ENCODE data around the gene KLK13.

Gene KLK13

DNA sequence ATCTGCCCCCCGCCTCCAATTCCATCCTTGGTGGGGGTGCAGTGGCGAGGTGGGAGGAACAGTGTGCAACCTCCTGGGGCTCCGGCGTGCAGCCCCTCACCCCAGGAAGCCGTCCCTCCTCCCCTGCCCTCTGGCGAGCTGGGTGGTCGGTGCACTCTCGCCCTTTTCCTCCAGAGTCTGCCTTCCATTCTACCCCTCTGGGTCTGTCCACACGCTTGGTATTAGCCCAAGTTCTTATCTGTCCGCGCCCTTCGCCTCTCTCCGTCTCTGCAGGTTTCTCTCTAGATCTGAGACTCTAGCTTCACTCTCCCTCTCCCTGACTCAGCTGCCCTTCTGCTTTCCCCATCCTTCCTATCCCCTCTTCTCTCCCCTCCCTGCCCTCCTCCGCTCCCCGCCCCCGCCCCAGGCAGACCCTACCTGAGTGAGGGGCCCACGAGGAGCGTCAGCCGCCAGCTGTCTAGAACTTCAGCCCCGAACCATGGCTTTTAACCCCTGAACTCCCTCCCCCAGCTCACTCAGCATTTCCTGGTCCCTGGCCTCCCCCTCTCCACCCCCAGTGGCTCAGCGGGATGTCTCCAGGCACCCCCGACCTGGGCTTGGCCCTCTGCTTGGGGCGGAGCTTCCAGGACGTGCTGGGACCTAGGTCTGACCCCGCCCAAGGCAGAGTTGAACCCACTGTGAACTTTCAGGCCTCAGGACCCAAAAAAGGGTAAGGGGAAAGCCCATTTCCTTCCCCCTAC is 499 bp upstream of the KLK13 start:
- DNase-seq: no peak

DNA sequence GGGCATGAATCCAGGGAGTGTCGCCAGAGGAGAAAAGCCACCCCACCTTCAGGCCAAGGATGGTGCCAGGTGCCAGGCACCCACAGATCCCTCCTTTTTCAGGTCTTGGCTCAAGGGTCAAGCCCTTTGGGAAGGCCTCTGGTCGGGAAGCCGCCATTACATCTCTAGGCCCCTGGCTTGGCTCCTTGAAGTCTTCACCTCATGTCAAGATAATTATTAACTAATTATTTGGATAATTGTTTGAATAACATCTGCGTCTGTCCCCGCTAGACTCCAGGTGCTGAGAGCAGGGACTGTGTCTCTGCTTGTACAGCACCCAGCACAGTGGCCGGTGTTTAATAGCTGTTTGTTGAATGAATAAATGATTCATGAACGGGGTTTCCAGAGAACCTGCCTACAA is 1.2 kb downstream of the KLK13 start:
- DNase-seq: no peak

DNA sequence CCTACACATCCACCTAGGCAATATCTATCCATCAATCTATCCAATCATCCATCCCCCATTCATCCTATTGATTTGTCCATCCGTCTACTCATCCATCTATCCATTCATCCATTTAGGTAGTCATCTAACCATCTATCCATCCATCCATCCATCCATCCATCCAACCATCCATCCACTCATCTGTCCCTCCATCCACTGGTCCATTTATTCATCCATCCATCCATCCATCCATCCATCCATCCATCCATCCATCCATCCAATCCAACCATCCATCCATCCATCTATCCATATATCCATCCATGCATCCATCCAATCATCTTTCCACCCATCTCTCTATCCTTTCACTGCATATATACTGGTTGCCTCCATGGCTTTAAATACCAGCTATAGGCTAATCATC is 3.9 kb downstream of the KLK13 start:
- DNase-seq: no peak

DNA sequence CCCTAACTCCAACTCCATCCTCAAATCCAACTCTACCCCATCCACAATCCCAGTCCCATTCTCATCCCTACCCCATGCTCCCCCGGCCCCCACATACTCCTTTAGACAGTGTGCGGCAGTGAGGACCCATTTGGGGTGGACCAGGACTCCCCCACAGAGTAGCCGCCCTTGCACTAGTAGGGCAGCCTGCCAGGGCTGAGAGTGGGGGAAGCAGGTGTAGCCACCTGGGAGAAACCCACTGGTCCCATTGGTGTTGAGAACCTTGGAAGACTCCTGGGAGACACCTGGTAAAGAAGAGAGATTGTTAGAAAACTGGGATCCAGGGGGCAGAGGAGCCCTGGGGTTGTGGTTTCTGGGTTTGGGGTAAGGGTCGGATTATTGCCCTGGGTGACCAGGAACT is 4.6 kb downstream of the KLK13 start:
- no peak for DNase-seq

DNA sequence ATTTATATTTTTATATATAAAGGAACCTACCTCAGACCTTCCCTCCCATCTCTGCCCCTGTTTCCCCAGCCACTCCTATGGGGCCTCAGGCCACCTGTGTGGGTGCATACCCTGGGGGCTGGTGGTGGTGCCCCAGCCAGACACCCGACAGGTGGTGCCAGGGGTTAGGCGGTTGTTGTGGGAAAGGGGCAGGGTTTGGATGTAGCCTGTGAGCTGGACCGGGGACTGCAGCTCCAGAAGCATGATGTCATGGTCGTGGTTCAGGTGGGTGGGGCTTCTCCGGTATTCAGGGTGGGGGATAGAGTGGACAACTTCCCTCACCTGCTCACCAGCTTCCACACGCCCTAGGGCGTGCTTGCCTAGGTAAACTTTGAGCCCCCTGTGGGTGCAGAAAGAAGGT is 5.2 kb downstream of the KLK13 start:
- no peak for DNase-seq

DNA sequence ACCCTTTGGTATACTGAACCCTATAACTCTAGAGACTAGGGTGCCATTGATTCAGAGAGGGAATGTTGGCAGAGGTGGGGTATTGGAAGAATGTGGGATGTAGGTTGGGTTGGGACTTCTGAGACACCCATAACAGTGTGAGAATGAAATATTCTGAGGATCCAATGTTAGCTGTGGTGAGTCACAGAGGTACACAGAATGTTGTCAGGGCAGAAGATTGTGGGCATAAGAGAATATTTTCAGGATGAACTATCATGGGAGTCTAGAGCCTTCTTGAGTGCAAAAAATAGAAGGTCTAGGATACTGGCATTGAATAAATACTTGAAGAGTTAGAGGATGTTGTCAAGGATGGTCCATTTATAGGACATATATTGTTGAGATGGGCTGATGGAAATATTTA is 9.0 kb downstream of the KLK13 start:
- DNase-seq: no peak

DNA sequence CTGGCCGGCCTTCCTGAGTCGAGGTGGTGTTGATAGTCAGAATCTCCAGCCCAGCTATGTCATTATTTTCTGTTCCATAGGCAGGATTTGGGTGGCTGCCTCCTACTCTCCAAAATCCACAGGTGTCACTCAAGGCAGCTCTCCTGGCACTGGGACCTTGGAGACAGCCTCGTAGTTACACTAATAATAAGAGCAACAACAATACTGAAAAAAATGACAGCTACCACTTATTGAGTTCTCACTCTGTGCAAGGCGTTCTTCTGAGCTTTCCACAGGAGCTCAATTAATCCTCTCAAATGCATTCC is 17.9 kb downstream of the KLK13 start:
- no peak for DNase-seq

DNA sequence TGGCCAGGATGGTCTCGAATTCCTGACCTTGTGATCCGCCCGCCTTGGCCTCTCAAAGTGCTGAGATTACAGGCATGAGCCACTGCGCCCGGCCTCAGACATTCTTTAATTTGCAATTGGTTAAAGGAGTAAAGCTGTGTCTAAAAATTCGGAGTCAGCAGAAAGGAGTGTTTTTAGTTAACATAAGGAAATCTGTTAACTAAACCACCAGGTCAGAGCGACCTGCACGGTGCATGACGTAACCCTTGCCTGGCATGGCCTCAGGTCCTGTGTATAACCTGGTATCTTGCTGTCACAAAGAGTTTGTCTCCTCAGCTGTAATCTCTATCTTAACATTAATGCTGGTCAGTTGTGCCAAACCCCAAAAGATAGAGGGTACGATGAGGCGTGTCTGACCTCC is 20.6 kb downstream of the KLK13 start:
- no peak for DNase-seq

DNA sequence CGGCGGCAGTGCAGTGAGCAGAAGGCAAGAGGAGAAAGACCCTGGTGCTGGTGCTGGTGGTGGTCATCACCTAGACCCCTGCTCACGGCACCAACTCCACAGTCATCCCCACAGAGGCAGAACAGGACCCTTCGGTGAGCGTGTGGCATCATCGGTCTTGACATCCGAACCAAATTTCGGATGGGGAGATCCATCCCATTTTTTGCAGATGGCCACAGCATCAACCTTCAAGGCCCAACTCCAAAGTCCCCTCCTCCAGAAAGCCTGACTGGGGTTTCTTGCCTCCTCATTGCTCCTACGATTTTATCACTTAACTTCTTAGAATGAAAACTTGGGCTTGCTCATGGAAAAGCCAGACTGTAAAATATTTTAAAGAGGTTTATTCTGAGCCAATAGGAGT is 21.4 kb downstream of the KLK13 start:
- DNase-seq: no peak

DNA sequence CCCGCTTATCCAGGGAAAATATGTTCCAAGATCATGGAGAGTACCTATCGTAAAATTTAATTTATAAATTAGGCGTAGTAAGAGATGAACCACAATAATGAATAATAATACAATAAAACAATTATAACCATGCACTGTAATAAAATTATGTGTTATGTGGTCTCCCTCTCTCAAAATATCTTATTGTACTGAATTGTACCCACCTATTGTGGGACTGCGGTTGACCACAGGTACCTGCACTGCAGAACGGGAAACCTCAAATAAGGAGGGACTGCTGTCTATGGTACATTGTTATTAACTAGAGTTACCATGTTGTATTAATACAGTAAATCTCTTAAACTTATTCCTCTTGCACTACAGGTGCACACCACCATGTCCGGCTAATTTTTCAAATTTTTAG is 24.7 kb downstream of the KLK13 start:
- no peak for DNase-seq

DNA sequence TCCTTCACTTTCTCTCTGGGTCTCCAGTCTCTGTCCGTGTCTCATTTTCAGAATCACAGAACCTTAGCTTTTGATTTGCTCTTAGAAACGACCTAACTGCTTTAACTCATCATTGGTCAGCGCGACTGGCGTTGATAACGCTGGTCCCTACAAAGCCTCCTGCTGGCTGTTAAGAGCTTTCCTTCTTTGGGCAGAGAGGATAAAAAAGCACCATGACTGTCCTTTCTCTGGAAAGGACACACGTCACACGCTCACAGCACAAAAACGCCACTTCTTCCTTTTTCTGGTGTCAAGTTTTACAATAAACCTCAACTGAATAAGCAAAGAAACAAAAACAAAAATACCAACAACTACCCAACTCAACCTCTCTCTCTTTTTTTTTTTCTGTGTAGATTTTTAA is 28.4 kb downstream of the KLK13 start:
- DNase-seq: no peak

DNA sequence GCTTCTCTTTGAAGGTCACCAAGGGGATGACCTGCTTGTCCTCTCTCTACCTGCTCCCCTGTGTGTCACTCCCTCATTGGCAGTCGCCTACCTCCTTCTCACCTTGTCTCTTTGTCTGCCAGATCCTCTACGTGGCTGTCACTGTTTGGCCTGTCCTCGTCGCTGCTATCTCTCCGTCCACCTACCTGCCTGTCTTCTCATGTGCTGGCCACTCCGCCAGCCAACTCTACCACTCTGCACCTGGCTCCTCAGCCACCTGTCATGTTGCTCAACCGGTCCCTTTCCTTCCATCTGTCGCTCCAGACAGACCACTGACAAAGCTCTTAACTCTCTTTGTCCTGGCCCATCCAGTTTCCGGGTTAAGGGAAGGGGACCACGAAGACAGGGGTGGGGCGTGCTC is 30.2 kb downstream of the KLK13 start, which contains the start of gene KLK12:
Gene KLK12 (minus strand): TSS at position 299 of the 400 bp plus-strand sequence. CDS start 381 bp downstream, outside the sequence.
- no peak for DNase-seq

DNA sequence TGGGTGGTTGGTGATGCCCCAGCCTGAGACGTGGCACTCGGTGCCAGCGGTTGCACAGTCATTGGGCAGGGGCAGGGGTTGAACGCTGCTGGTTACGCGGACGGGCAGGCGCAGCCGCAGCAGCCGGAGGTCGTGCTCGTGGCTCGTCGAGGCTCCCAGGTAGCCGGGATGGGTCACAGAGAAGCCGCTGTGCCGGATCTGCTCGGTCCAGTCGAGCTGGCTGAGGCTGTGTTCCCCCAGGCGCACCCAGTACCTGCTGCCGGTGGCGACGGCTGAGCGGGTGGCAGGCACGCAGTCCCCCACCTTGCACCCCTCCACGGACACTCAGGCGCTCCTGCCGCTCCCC is 33.0 kb downstream of the KLK13 start:
- DNase-seq: no peak

DNA sequence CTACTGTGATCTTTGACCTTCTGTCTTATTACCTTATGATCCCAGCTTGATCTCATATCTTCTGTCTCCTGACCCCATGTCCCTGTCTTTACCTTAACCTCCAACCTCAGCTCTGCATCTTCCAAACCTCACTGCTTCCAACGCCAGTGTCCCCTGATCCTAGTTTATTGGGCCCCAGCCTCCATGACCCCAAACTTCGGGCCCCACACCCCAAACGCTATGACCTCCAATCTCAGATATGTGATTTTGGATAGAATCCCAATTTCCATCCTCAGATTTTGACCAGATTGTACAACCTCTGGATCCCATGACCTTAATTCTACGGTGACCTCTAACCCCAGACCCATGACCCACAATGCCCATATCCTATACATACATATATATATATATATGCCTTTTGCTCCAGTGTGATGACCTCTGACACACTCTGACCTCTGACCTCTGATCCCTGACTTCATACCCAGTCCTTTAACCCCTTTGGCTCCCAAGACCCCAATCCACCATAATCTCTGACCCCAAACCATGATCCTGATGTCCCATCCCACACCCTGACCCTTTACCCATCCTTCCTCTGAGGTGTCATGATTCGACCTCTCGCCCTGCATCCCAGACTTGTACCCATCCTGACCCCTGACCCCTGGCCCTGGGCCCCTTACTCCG is 33.5 kb downstream of the KLK13 start:
- DNase-seq: no peak

DNA sequence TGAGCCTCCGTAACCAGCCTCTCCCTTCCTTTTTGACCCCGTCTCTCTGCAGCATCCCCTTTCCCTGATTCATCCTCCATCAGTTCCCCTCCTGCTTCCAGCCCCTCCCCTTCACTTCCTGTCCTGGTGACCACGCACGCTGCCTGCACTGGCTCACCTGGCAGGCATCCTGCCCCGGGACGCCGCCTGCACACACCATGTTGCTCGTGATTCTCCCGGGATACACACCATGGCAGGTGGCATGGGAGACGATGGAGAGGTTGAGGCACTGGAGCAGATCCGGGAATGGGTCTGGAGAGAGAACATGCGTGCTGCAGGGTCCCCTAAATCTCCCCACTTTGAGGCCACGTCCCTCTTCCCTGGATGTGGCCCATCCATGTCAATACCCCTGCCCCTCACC is 34.3 kb downstream of the KLK13 start:
- no peak for DNase-seq

DNA sequence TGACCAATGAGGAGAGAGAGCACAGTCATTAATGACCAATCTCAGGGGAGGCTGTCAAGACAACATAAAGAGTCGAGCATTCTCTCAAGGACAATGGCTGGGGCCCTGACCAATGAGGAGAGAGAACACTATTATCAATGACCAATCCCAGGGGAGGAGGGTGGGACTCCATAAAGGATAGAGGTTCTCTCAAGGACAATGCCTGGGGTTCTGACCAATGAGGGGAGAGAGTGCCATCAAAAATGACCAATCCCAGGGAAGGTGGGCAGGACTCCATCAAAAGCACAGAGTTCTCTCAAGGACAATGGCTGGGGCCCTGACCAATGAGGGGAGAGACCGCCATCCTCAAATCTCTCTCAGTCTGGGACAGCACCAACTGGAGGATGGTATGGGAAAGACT is 35.2 kb downstream of the KLK13 start:
- no peak for DNase-seq

DNA sequence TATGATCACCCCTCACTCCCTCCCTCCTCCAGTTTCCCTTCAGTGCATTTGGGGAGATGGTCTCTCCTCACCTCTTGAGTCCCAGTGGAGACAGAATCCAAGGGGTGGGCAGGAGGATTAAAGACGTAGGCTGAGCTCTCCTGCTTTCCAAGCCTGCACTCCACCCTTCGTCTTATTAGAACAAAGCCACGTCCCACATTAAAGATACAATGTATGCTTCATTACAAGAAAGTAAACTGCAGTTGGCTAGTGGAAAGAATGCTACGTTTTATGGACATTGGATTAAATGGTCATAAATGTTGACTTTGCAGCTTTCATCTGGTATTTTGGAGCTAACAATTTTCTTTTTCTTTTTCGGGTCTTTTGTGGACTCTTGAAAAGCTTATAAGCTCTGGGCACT is 37.0 kb downstream of the KLK13 start:
- no peak for DNase-seq

DNA sequence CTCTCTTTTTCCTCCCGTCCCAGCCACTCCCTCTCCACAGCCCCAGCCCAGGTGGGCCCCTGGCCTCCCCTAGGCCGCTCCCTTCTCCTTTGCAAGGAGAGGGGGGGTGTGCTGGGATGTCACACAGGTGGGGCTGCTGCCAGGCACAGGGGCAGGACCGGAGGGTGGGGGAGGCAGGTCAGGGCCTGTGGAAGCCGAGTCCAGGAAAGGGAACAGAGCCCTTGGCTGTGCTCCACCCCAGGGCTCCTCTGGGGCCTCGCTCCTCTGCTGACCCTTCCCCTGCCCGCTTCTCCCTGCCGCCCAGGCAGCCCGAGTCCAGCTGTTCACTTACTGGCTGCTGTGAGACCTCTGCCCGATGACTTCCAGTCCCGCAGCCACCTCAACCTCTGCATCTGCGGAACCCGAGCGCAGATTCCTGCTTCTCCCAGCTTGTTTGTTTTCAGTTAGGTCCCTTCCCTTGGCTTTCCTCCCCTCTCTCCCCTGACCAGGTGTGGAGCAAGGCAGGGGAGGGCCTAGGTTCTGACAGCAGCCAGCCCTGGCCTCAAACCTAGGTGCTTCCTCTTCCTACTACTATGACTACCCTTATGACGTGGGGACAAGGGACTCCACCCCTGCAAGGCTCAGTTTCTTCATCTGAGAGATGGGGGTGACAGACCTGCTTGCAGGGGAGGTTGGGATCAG is 37.6 kb downstream of the KLK13 start:
- no peak for DNase-seq

DNA sequence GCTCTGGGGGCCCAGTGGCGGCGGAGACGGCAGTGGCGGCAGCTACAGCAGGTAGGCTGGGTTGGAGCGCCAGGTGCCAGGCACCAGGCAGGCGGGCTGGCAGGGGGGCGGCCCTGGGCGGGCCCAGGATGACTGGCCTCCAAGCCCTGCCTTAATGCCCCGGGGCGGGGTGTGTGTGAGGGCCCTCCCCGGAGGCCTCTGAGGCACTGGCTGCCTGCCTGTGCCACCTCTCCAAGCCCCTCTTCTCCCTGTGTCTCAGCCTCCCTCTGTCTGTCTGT is 38.4 kb downstream of the KLK13 start, which contains the start of gene KLK11:
Gene KLK11 (minus strand): TSS at position 63 of the 278 bp plus-strand sequence. CDS start 985 bp downstream, outside the sequence.
- DNase-seq: no peak

DNA sequence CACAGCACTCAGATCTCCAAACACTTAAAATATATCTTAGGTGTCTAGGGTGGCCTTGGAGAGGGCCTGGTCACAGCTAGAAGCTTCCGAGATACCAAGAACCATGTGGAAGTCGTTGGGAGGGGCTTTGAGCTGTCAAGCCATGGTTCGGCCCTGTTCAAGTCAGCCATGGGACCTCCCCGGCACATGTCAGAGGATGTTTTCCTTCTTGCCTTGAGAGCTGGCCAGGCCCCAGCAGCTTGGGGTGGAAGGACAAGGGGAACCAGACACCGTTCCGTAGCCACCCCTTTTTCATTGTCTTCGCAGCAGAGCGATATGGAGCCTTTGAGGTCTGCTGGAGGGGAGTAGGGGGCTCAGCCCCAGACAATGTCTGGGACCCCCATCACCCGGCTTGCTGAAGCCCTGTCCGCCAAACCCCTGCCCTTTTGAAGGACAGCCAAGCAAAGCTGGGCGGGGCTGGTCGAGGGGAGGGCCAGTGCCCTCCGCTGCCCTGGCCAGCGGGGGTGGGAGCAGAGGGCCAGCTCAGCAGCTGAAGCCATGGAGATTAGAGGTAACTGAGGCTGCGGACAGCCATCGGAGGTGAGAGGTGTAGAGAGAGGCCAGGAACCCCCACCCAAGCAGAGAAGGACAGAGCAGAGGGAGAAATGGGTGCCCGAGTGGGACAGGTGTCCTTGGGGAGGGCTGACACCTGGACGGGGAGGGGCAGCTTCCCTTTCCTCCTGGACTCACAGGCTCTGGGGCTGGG is 38.9 kb downstream of the KLK13 start:
- no peak for DNase-seq

DNA sequence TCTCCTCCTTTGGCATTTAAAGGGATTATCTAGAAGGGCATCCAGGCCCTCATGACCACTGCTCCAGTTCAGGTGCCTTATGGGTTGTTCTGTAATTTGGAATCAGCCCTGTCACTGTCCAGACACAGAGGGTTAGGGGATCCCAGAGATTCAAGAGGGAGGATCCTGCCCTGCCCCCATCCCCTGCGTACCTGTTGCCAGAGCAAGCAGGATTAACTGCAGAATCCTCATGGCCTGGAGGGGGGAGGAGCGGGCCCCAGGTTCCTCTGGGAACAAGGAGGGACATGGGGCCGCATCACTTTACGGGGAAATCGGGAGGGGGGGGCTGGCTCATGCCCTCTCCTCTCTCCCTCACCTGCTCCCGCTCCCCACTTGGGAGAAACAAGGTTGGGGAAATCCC is 39.5 kb downstream of the KLK13 start:
- DNase-seq: no peak

DNA sequence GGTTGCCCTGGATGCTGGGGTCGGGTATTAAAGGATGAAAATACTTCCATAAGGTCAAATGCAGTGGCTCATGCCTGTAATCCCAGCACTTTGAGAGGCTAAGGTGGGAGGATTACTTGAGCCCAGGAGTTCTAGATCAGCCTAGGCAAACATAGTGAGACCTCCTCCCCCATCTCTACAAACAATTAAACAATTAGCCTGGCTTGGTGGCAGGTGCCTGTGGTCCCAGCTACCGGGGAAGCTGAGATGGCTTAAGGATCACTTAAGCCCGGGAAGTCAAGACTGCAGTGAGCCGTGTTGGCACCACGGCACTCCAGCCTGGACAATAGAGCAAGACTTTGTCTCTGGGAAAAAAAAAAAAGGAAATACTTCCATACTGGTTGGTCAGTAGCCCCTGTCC is 40.0 kb downstream of the KLK13 start:
- DNase-seq: no peak

DNA sequence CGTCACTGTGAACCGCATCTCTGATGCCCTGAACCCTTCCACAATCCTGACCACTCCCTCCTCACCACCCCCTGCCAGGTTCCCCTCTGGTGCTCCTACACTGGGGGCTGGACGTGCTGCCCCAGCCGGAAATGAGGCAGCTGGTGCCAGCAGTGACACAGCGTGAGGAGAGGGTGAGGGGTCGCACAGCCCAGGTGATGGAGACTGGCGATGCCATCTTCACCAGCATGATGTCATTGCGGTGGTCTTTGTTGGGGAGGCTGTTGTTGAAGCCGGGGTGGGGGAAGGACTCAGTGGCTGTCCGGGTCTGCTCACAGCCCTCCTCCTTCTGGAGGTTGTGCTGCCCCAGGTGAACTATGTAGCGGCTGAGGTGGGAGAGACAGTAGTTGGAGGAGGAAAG is 40.9 kb downstream of the KLK13 start:
- DNase-seq: no peak
